Large intestine (tissue), 3 donors: ENCODE data around the gene C1QL2. TPM values are rescaled to one million over a fixed set of nuclear protein-coding genes. Genes with fewer than 3 reads are reported as not detected.

Experiments
- DNase-seq, 2 donors: peaks; one replicate each; pipeline versions ENCODE4 v3.0.0 to v3.0.0-alpha.2; 2013
- H3K27ac ChIP-seq: one replicate; pipeline ENCODE4 v1.5.1; 2013; ENCODE audit warnings: low read length
- H3K27me3 ChIP-seq: 2 replicates; pipeline ENCODE4 v1.6.1; 2013; ENCODE audit warnings: low read length; ENCODE audit not compliant: control insufficient read depth, insufficient read depth
- H3K36me3 ChIP-seq: 2 replicates; pipeline ENCODE4 v1.6.1; 2013; ENCODE audit warnings: low read length; ENCODE audit not compliant: control insufficient read depth, insufficient read depth
- H3K4me1 ChIP-seq: one replicate; pipeline ENCODE4 v1.6.1; 2013; ENCODE audit warnings: low read length; ENCODE audit not compliant: control insufficient read depth, insufficient read depth
- H3K4me3 ChIP-seq: one replicate; pipeline ENCODE4 v1.5.1; 2013; ENCODE audit warnings: low read length
- H3K9me3 ChIP-seq: one replicate; pipeline ENCODE4 v1.6.1; 2013; ENCODE audit warnings: mild to moderate bottlenecking, low read depth, low read length, moderate library complexity; ENCODE audit not compliant: control insufficient read depth
- WGBS: methylation state at CpG from one replicate; pipeline ENCODE4 v1.1.5; 2013; ENCODE audit warnings: low lambda C conversion rate; ENCODE audit not compliant: insufficient coverage; 5-methylcytosine and 5-hydroxymethylcytosine counted together
- polyA plus RNA-seq: library from polyadenylated mRNA; unstranded; fragments of 120-200 nt; gene quantifications from one replicate; pipeline ENCODE4 v1.2.1, GENCODE V29; 2013

The C1QL2 gene
- polyA plus RNA-seq, 1 donor: 0.18 TPM

DNA sequence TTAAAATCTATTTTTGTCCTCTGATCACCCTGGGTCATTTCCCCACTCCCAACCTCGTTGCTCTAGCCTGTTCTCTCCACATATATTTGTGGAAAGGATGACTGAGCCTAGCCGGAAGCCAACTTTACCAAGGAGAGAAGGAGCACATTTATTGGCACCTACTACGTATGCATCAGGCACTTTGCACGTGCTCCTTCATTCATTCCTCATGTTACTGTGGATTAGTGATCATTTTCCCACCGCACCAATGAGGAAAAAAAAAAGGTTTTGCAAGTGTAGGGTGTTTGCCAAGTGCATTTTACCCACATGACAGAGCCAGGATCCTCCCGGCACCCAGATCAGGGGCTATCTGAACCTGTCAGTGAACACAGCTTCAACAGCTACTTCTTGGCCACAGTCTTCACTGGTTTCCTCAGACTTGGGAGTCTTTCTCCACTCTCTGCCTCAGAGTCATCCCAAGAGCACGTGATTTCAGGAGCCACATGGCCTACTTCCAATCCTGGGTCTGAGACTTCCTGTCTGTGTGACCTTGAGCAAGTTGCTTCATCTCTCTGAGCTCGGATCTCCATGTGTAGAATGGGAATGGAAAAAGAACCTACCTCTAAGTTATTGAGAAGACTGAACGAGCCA is 1.9 kb upstream of the C1QL2 start:
- DNase-seq: no peak
- no peaks in the 10 kb centered on the region for H3K36me3 ChIP-seq
- H3K27me3 ChIP-seq: peaks cover 68% of the 10 kb centered on the region
- no peak overlapping the region for H3K4me3 ChIP-seq
- H3K27ac ChIP-seq: no peak overlapping the region
- no peaks in the 10 kb centered on the region for H3K4me1 ChIP-seq
- WGBS: 60% methylated on average over 1 of the region's 9 CpGs
- H3K9me3 ChIP-seq: no peaks in the 10 kb centered on the region

GRCh38 chr2:119157850-119158511 is 570 bp downstream of the C1QL2 start:
- H3K9me3 ChIP-seq: no peaks in the 10 kb centered on the region
- H3K27me3 ChIP-seq: peaks cover 90% of the 10 kb centered on the region
- no peaks in the 10 kb centered on the region for H3K36me3 ChIP-seq
- no peak overlapping the region for H3K27ac ChIP-seq
- H3K4me3 ChIP-seq: no peak overlapping the region
- no peaks in the 10 kb centered on the region for H3K4me1 ChIP-seq
- no peak for DNase-seq
- no CpG with 5 or more reads among the region's 78 CpGs for WGBS

DNA sequence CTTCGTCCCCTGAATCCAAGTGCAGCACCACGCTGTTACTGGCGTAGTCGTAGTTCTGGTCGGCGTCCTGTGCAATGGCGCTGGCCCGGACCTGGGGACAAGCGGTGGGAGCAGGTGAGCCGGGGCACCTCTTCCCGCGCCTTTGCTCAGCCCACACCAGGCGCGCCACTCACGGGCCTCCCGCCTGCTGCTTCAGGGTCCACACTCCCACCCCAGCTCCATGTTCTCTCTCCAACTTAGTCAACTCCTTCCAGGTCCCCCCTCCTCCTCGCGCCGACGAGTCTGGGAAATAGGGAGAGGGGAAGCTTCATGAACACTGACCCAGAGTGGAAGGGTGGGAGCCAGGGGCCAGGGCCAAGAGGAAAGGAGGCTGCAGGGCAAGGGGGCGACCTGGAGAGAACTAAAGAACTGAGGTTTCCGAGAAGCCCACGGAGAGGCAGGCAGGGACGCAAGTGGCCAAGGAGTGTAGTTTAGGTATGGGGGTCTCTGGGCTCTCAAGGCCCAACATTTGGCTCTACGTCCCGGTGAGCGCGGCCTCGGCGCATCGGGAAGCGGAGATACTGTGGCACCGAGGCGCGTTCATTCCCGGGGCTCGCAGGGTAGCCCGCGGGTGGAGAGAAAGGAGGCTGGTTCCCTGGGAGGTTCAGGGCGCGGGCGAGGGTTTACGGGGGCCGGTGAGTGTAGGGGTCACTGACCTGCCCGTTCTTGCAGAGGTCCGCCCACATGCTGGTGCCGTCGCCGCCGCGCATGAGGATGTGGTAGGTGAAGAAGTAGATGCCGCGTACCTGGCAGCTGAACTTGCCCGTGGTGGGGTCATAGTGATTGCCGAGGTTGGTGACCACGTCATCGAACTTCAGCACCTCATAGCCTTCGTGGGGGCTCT is 1.4 kb downstream of the C1QL2 start:
- no peaks in the 10 kb centered on the region for H3K9me3 ChIP-seq

GRCh38 chr2:119156105-119156890 is 2.3 kb downstream of the C1QL2 start:
- DNase-seq: no peak
- no CpG with 5 or more reads among the region's 40 CpGs for WGBS
- no peak overlapping the region for H3K4me3 ChIP-seq
- H3K27ac ChIP-seq: no peak overlapping the region
- H3K36me3 ChIP-seq: no peaks in the 10 kb centered on the region
- no peaks in the 10 kb centered on the region for H3K4me1 ChIP-seq
- H3K27me3 ChIP-seq: peaks cover 96% of the 10 kb centered on the region
- no peaks in the 10 kb centered on the region for H3K9me3 ChIP-seq

More for the DNA sequence above, 1.4 kb downstream of the C1QL2 start:
- DNase-seq: no peak
- H3K27ac ChIP-seq: no peak overlapping the region
- WGBS: no CpG with 5 or more reads among the region's 58 CpGs
- H3K4me3 ChIP-seq: no peak overlapping the region
- H3K27me3 ChIP-seq: peaks cover 93% of the 10 kb centered on the region
- no peaks in the 10 kb centered on the region for H3K36me3 ChIP-seq
- no peaks in the 10 kb centered on the region for H3K4me1 ChIP-seq

DNA sequence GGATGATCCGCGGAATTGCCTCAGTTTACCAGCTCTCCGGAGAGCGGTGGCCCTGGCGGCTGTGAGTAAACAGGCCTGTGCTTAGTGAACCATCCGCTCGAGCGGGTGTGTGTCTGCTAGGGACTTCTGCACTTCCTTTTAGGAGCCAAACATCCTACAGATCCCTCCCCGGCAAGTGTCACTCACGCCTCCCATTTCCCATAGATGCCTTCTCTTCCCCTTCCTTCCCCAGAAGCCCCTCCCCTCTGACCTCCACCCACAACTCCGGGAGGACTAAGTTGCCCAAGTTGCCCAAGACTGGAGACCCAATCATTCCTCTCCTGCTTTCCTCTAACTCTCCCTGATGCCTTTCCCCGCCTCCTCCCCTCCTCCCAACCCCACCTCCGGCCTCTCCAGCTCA is 2.9 kb downstream of the C1QL2 start:
- Histone ChIP-seq H3K27me3 (peaks cover 94% of the 10 kb centered on the region), H3K4me1 (no peaks in the 10 kb centered on the region), H3K9me3 (no peaks in the 10 kb centered on the region), H3K4me3 (no peak overlapping the region), H3K36me3 (no peaks in the 10 kb centered on the region), H3K27ac (no peak overlapping the region)
- WGBS: no CpG with 5 or more reads among the region's 13 CpGs
- DNase-seq: no peak

GRCh38 chr2:119154076-119154475 is 4.5 kb downstream of the C1QL2 start:
- no peak for DNase-seq
- no CpG with 5 or more reads among the region's 9 CpGs for WGBS
- H3K27me3 ChIP-seq: peaks cover 87% of the 10 kb centered on the region

GRCh38 chr2:119149611-119150010 is 8.9 kb downstream of the C1QL2 start:
- Histone ChIP-seq H3K4me1 (no peaks in the 10 kb centered on the region), H3K27ac (no peak overlapping the region), H3K27me3 (peaks cover 61% of the 10 kb centered on the region), H3K4me3 (no peak overlapping the region), H3K36me3 (no peaks in the 10 kb centered on the region), H3K9me3 (no peaks in the 10 kb centered on the region)
- DNase-seq: no peak
- no CpG with 5 or more reads among the region's 6 CpGs for WGBS

More at GRCh38 chr2:119154076-119154475, 4.5 kb downstream of the C1QL2 start:
- H3K27ac ChIP-seq: no peak overlapping the region
- no peaks in the 10 kb centered on the region for H3K9me3 ChIP-seq
- H3K4me3 ChIP-seq: no peak overlapping the region
- no peaks in the 10 kb centered on the region for H3K36me3 ChIP-seq
- H3K4me1 ChIP-seq: no peaks in the 10 kb centered on the region

GRCh38 chr2:119147776-119148715 is 10.5 kb downstream of the C1QL2 start:
- H3K27me3 ChIP-seq: peaks cover 51% of the 10 kb centered on the region
- WGBS: no CpG with 5 or more reads among the region's 11 CpGs
- H3K36me3 ChIP-seq: no peaks in the 10 kb centered on the region
- no peak overlapping the region for H3K4me3 ChIP-seq
- H3K4me1 ChIP-seq: no peaks in the 10 kb centered on the region
- H3K27ac ChIP-seq: no peak overlapping the region
- DNase-seq: no peak
- no peaks in the 10 kb centered on the region for H3K9me3 ChIP-seq

GRCh38 chr2:119144806-119145205 is 13.7 kb downstream of the C1QL2 start:
- Histone ChIP-seq H3K36me3 (no peaks in the 10 kb centered on the region), H3K27me3 (peaks cover 38% of the 10 kb centered on the region), H3K4me3 (no peak overlapping the region), H3K9me3 (no peaks in the 10 kb centered on the region), H3K27ac (no peak overlapping the region), H3K4me1 (no peaks in the 10 kb centered on the region)
- WGBS: 100% methylated on average over 1 of the region's 5 CpGs
- no peak for DNase-seq
